Measurements from ENCODE around the gene CCDC28A. TPM values are rescaled to one million over a fixed set of nuclear protein-coding genes. Genes with fewer than 3 reads are reported as not detected.

Gene CCDC28A
- total RNA-seq (10 to 100 TPM; 20.0 to 36.9 (median 28.9) TPM), polyA plus RNA-seq (10 to 100 TPM; 35.3 to 43.9 (median 43.0) TPM)
- long read RNA-seq, donor 1, transcript CCDC28A-202 (6 exons, 1,505 nt): major isoform, 11 of 11 reads
- long read RNA-seq, donor 1, partial matches to known transcripts: 0 of 11 reads
- long read RNA-seq, donor 1, other reads (novel, unspliced or antisense): 0 of 11 reads
- long read RNA-seq, donor 2, transcript CCDC28A-202 (6 exons, 1,505 nt): major isoform, 5 of 5 reads
- long read RNA-seq, donor 2, partial matches to known transcripts: 0 of 5 reads
- long read RNA-seq, donor 2, other reads (novel, unspliced or antisense): 0 of 5 reads

- intact Hi-C loops (cut with DNase I; ENCODE audit: low total_unique reads): no loop called here
- H3K4me3 ChIP-seq: peak within 1 kb of the TSS; percentile 63 to 81 (median 73)
- no peaks in the 10 kb centered on the region for H3K9me3 ChIP-seq
- WGBS, 5 donors: 0% methylated on average over 28 to 47 of the region's 47 CpGs
- H3K27ac ChIP-seq: peak within 1 kb of the TSS; percentile 94 to 99 (median 96)
- H3K27me3 ChIP-seq (replicated peaks in 1 of 7): no peaks in the 10 kb centered on the region
- peaks cover 4 to 42% (median 22%) of the 10 kb centered on the region in 6 donors for H3K4me1 ChIP-seq
- peaks cover 0 to 30% (median 16%) of the 10 kb centered on the region in 6 donors for H3K36me3 ChIP-seq
- DNase-seq: peak; percentile 97
- TF ChIP-seq POLR2A (IDR thresholded peaks at IDR 0.05) (peak; percentile 52 to 58 (median 54)), CTCF (IDR thresholded peaks at IDR 0.05 in 8 of 11, conservative IDR thresholded peaks at IDR 0.05 in 3 of 11) (peak in 6 of 11 experiments; percentile 10 to 45 (median 29)), POLR2AphosphoS5 (IDR thresholded peaks at IDR 0.05) (peak; percentile 93 to 94 (median 93))
These were observed at the start of gene CCDC28A for GRCh38 chr6:138773177-138774091. TSS of gene CCDC28A (plus strand) at chr6:138773769. CDS start at chr6:138776121, 2,352 bp downstream.

DNA sequence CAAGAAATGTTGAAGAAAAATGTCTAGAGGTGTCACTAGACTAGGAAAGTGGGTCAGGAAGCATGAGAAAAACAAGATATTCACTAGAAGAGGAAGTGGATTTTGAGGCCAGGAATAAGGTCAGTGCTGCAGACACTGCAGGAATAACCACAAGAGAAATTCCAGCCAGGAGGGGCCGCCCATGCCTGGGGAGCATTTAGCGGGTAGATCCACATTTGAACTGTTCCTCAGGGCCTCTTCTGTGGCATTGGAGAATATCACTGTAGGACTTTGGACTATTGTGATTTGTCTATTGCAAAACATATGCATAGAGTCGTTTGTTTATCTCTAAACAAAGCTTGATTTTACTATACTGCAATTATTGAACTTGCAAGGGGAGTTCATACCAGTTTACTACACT, 49.6 kb upstream of the CCDC28A start:
- Histone ChIP-seq H3K27ac (peak overlapping the region in 1 of 8 donors; percentile 15), H3K36me3 (no peaks in the 10 kb centered on the region)
- WGBS, 5 donors: 21 to 36% (median 24%) methylated on average over 3 of the region's 3 CpGs

GRCh38 chr6:138726066-138726756, 47.4 kb upstream of the CCDC28A start:
- no peak for DNase-seq
- no peaks in the 10 kb centered on the region for H3K36me3 ChIP-seq
- peaks cover 0 to 23% (median 12%) of the 10 kb centered on the region in 6 donors for H3K4me1 ChIP-seq
- H3K4me3 ChIP-seq: no peak overlapping the region
- peak overlapping the region in 5 of 8 donors; percentile 6 to 64 (median 56) for H3K27ac ChIP-seq
- no peaks in the 10 kb centered on the region for H3K9me3 ChIP-seq
- TF ChIP-seq CTCF (IDR thresholded peaks at IDR 0.05 in 8 of 11, conservative IDR thresholded peaks at IDR 0.05 in 3 of 11) (no peak), POLR2AphosphoS5 (IDR thresholded peaks at IDR 0.05) (no peak), POLR2A (IDR thresholded peaks at IDR 0.05) (no peak)
- H3K27me3 ChIP-seq (replicated peaks in 1 of 7): no peaks in the 10 kb centered on the region
- intact Hi-C loops (cut with DNase I; ENCODE audit: low total_unique reads): no loop called here
- WGBS, 5 donors: 89 to 95% (median 91%) methylated on average over 7 of the region's 7 CpGs

More for the DNA sequence above, 49.6 kb upstream of the CCDC28A start:
- intact Hi-C loops (cut with DNase I; ENCODE audit: low total_unique reads): no loop called here
- no peak overlapping the region for H3K4me3 ChIP-seq
- no peaks in the 10 kb centered on the region for H3K27me3 ChIP-seq (replicated peaks in 1 of 7)
- DNase-seq: no peak
- TF ChIP-seq CTCF (IDR thresholded peaks at IDR 0.05 in 8 of 11, conservative IDR thresholded peaks at IDR 0.05 in 3 of 11) (no peak), POLR2A (IDR thresholded peaks at IDR 0.05) (no peak), POLR2AphosphoS5 (IDR thresholded peaks at IDR 0.05) (no peak)
- no peaks in the 10 kb centered on the region for H3K9me3 ChIP-seq
- H3K4me1 ChIP-seq: peaks cover 0 to 31% (median 14%) of the 10 kb centered on the region in 6 donors

All from spleen (tissue), 13 donors.